ENCODE data around the gene KIDINS220. TPM values are rescaled to one million over a fixed set of nuclear protein-coding genes. Genes with fewer than 3 reads are reported as not detected.
"Not testable (repeated sequence)": the region's sequence is repeated elsewhere in the genome, so short reads cannot be mapped to it uniquely, and the experiment has no call there.

KIDINS220 gene
- polyA plus RNA-seq, 2 of the 4 experiments (the other 2 are of a cell fraction), result 16.4 to 45.9 TPM

DNA sequence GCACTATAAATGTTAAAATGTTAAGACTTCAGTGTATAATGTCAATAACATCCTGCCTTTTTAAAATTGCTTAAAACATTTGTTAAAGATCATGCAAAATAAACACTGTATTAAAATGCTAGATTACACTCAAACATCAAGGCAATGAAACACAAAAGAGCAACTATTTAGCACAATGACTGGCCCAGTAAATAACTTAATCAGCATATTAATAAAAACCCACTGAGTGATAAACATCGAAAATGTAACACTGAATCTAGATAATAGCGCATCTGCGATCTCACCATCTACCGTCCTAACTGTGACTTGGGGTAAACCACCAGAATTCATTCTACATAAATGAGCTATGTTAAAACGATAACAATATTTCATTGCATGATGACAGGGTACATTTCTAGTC, 108.3 kb downstream of the KIDINS220 start:
- POLR2A ChIA-PET; H3K4me1 ChIP-seq; DNase-seq (ENCODE audit: low read depth in 1 of 2, low spot score in 1 of 2); H3K9me3 ChIP-seq; ATAC-seq; H3K27ac ChIP-seq; H3K4me2 ChIP-seq; H3K4me3 ChIP-seq: not testable (repeated sequence)
- peak; percentile 54 for TF ChIP-seq MAFK (IDR thresholded peaks at IDR 0.05; ENCODE audit: partially characterized antibody)
- FAIRE-seq, result peak; percentile 96
- CTCF ChIA-PET, result interaction anchor here (1.2 to 1.4 kb wide), 2 partner anchors 33 to 36 kb away, joined by 3 to 5 read pairs; no protein-coding TSS in a partner anchor
- 89% methylated on average over 5 of the region's 5 CpGs for WGBS (ENCODE audit: missing lambda C conversion rate)

DNA sequence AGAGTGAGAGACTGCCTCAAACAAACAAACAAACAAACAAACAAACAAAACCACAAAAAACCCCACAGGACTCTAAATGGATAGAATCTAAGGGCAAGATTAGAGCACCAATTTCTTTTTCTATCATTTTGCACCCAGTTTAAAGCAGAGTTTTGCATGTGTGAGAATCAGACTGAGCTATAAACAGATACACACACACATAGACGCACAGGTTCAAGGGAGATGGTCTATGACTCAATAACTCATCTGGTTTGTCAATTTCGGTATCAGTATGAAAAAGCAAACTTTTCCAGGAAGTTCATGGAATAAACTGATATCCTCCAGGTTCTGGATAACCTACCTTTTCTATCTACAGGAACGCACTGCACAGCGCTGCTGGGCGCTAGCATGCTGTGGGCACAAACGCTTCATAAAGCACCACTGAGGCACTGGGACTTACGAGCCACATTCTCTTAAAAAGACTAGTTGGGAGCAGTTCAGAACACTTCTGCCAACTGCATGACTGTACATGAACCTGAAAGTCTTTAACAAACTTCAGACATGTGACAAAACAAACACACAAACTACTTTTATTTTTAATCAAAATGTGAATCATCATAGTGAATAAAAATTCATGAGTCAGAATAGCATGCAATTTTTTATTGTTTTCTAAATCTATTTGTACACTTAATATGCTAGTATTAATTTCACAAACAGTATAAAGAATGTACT, 109.0 kb downstream of the KIDINS220 start:
- TF ChIP-seq EHF (CRISPR knock-in tag; IDR thresholded peaks at IDR 0.05) (no peak), CBX8 (IDR thresholded peaks at IDR 0.05) (no peak), JUNB (IDR thresholded peaks at IDR 0.05) (no peak), HOXB13 (CRISPR knock-in tag; IDR thresholded peaks at IDR 0.05; ENCODE audit: low read depth) (no peak)
- TF ChIP-seq, protein P1, sequence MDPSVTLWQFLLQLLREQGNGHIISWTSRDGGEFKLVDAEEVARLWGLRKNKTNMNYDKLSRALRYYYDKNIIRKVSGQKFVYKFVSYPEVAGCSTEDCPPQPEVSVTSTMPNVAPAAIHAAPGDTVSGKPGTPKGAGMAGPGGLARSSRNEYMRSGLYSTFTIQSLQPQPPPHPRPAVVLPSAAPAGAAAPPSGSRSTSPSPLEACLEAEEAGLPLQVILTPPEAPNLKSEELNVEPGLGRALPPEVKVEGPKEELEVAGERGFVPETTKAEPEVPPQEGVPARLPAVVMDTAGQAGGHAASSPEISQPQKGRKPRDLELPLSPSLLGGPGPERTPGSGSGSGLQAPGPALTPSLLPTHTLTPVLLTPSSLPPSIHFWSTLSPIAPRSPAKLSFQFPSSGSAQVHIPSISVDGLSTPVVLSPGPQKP (IDR thresholded peaks at IDR 0.05; ENCODE audit: low read depth, low read length), result no peak
- H3K4me3 ChIP-seq, result no peak overlapping the region
- FAIRE-seq, result no peak
- no peaks in the 10 kb centered on the region for H3K9me3 ChIP-seq
- DNase-seq (ENCODE audit: low read depth in 1 of 2, low spot score in 1 of 2), result no peak
- no peak overlapping the region for H3K27ac ChIP-seq
- ChIA-PET POLR2A (no interaction called here), CTCF (interaction anchor here (1.2 kb wide), 1 partner anchor 33 kb away, joined by 3 read pairs; no protein-coding TSS in a partner anchor)
- 93% methylated on average over 7 of the region's 7 CpGs for whole genome bisulfite sequencing (ENCODE audit: missing lambda C conversion rate)
- no peak overlapping the region for H3K4me2 ChIP-seq
- ATAC-seq, result no peak
- no peaks in the 10 kb centered on the region for H3K4me1 ChIP-seq

DNA sequence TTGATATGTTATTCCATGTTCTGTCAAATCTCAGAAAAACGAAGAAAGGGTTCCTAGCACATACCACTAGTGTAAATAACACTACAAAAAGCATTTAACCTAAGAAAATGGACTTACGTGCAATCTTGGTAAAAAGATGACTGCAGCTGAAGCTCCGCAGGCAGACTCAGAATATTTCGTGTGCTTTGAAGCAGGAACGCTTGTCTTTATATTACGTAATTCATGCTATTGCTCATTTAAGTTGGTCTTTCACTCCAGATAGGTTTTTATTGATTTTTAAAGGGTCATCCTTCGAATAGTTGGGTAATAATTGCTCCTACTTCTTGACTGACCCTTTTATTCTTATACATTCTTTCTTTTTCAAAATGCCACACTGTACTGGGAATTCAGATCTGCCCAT, 111.6 kb downstream of the KIDINS220 start:
- H3K27ac ChIP-seq, result no peak overlapping the region
- FAIRE-seq, result no peak
- DNase-seq (ENCODE audit: low read depth in 1 of 2, low spot score in 1 of 2), result no peak
- H3K4me2 ChIP-seq, result no peak overlapping the region
- ChIA-PET CTCF (interaction anchor here (1.0 to 1.5 kb wide), 2 partner anchors 8 to 33 kb away, joined by 3 read pairs; no protein-coding TSS in a partner anchor), POLR2A (no interaction called here)
- H3K4me1 ChIP-seq, result no peaks in the 10 kb centered on the region
- H3K9me3 ChIP-seq, result no peaks in the 10 kb centered on the region
- 81% methylated on average over 7 of the region's 7 CpGs for WGBS (ENCODE audit: missing lambda C conversion rate)
- H3K4me3 ChIP-seq, result no peak overlapping the region
- no peak for ATAC-seq
- TF ChIP-seq CEBPB (IDR thresholded peaks at IDR 0.05), result no peak
- no peak for TF ChIP-seq MAFK (IDR thresholded peaks at IDR 0.05; ENCODE audit: partially characterized antibody)
- no peak for TF ChIP-seq ZNF302 (CRISPR knock-in tag; IDR thresholded peaks at IDR 0.05)
- TF ChIP-seq BHLHE40 (IDR thresholded peaks at IDR 0.05; ENCODE audit: low read depth, low read length), result no peak
- TF ChIP-seq JUN (IDR thresholded peaks at IDR 0.05), result no peak
- no peak for TF ChIP-seq JUNB (IDR thresholded peaks at IDR 0.05)
- TF ChIP-seq, protein P2, sequence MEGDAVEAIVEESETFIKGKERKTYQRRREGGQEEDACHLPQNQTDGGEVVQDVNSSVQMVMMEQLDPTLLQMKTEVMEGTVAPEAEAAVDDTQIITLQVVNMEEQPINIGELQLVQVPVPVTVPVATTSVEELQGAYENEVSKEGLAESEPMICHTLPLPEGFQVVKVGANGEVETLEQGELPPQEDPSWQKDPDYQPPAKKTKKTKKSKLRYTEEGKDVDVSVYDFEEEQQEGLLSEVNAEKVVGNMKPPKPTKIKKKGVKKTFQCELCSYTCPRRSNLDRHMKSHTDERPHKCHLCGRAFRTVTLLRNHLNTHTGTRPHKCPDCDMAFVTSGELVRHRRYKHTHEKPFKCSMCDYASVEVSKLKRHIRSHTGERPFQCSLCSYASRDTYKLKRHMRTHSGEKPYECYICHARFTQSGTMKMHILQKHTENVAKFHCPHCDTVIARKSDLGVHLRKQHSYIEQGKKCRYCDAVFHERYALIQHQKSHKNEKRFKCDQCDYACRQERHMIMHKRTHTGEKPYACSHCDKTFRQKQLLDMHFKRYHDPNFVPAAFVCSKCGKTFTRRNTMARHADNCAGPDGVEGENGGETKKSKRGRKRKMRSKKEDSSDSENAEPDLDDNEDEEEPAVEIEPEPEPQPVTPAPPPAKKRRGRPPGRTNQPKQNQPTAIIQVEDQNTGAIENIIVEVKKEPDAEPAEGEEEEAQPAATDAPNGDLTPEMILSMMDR (IDR thresholded peaks at IDR 0.05), result no peak
- TF ChIP-seq TP53 (CRISPR knock-in tag; IDR thresholded peaks at IDR 0.05), result no peak
- TF ChIP-seq RFX5 (IDR thresholded peaks at IDR 0.05), result no peak
- TF ChIP-seq NPAS2 (CRISPR knock-in tag; IDR thresholded peaks at IDR 0.05; ENCODE audit: borderline replicate concordance), result no peak
- TF ChIP-seq, protein P3, sequence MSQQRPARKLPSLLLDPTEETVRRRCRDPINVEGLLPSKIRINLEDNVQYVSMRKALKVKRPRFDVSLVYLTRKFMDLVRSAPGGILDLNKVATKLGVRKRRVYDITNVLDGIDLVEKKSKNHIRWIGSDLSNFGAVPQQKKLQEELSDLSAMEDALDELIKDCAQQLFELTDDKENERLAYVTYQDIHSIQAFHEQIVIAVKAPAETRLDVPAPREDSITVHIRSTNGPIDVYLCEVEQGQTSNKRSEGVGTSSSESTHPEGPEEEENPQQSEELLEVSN (IDR thresholded peaks at IDR 0.05; ENCODE audit: borderline replicate concordance, low read depth), result no peak
- TF ChIP-seq, protein P4, sequence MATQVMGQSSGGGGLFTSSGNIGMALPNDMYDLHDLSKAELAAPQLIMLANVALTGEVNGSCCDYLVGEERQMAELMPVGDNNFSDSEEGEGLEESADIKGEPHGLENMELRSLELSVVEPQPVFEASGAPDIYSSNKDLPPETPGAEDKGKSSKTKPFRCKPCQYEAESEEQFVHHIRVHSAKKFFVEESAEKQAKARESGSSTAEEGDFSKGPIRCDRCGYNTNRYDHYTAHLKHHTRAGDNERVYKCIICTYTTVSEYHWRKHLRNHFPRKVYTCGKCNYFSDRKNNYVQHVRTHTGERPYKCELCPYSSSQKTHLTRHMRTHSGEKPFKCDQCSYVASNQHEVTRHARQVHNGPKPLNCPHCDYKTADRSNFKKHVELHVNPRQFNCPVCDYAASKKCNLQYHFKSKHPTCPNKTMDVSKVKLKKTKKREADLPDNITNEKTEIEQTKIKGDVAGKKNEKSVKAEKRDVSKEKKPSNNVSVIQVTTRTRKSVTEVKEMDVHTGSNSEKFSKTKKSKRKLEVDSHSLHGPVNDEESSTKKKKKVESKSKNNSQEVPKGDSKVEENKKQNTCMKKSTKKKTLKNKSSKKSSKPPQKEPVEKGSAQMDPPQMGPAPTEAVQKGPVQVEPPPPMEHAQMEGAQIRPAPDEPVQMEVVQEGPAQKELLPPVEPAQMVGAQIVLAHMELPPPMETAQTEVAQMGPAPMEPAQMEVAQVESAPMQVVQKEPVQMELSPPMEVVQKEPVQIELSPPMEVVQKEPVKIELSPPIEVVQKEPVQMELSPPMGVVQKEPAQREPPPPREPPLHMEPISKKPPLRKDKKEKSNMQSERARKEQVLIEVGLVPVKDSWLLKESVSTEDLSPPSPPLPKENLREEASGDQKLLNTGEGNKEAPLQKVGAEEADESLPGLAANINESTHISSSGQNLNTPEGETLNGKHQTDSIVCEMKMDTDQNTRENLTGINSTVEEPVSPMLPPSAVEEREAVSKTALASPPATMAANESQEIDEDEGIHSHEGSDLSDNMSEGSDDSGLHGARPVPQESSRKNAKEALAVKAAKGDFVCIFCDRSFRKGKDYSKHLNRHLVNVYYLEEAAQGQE (IDR thresholded peaks at IDR 0.05), result no peak
- TF ChIP-seq EHMT2 (IDR thresholded peaks at IDR 0.05; ENCODE audit: low read depth), result no peak
- TF ChIP-seq KDM1A (IDR thresholded peaks at IDR 0.05; ENCODE audit: low read depth), result no peak
- TF ChIP-seq NR3C1 (IDR thresholded peaks at IDR 0.05), result no peak
- TF ChIP-seq SMC3 (IDR thresholded peaks at IDR 0.05), result no peak
- no peak for TF ChIP-seq HEYL (CRISPR knock-in tag; IDR thresholded peaks at IDR 0.05)
- TF ChIP-seq, protein P5, sequence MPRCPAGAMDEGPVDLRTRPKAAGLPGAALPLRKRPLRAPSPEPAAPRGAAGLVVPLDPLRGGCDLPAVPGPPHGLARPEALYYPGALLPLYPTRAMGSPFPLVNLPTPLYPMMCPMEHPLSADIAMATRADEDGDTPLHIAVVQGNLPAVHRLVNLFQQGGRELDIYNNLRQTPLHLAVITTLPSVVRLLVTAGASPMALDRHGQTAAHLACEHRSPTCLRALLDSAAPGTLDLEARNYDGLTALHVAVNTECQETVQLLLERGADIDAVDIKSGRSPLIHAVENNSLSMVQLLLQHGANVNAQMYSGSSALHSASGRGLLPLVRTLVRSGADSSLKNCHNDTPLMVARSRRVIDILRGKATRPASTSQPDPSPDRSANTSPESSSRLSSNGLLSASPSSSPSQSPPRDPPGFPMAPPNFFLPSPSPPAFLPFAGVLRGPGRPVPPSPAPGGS (IDR thresholded peaks at IDR 0.05), result no peak
- TF ChIP-seq, protein P6, sequence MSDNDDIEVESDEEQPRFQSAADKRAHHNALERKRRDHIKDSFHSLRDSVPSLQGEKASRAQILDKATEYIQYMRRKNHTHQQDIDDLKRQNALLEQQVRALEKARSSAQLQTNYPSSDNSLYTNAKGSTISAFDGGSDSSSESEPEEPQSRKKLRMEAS (IDR thresholded peaks at IDR 0.05), result no peak
